ENCODE measurements around the gene ATP6V0A1.

DNA sequence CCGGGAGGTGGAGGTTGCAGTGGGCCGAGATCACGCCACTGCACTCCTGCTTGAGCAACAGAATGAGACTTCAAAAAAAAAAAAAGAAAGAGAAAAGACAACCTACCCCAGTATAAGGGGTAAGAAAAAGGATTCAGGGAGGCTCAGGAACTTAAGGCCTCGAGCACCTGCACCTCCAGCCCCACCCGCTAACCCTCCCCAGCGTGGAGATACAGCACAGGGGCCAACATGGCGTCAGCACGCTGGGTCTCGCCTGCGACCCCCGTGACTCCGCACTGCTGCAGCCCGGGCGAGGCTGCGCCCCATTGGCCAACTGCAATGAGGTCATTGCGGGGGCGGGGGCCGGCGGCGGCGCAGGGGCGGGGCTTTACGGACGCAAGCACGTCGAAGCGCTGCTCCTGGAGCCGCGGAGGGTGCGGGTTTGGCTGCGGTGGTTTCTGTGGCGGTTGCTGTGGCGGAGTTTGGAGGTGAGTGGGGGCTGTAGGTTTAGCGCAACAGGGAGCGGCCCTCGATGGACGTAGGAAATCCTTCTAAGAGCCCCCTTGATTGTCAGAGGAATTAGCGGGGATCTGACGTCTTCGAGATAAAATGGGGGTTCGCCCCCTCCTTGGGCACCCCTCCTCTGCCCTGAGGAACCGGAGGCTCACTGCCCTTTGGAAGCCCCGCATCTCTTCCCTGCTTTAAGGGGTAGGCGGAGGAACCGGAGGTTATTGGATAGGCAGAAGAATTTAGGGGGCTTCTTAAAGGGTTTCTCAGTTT is at the start of gene ATP6V0A1:
- TF ChIP-seq, protein P1, sequence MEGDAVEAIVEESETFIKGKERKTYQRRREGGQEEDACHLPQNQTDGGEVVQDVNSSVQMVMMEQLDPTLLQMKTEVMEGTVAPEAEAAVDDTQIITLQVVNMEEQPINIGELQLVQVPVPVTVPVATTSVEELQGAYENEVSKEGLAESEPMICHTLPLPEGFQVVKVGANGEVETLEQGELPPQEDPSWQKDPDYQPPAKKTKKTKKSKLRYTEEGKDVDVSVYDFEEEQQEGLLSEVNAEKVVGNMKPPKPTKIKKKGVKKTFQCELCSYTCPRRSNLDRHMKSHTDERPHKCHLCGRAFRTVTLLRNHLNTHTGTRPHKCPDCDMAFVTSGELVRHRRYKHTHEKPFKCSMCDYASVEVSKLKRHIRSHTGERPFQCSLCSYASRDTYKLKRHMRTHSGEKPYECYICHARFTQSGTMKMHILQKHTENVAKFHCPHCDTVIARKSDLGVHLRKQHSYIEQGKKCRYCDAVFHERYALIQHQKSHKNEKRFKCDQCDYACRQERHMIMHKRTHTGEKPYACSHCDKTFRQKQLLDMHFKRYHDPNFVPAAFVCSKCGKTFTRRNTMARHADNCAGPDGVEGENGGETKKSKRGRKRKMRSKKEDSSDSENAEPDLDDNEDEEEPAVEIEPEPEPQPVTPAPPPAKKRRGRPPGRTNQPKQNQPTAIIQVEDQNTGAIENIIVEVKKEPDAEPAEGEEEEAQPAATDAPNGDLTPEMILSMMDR (IDR thresholded peaks at IDR 0.05) = no peak
- no peak for TF ChIP-seq ESRRA (CRISPR knock-in tag; IDR thresholded peaks at IDR 0.05; ENCODE audit: borderline replicate concordance)
- TF ChIP-seq, protein P2, sequence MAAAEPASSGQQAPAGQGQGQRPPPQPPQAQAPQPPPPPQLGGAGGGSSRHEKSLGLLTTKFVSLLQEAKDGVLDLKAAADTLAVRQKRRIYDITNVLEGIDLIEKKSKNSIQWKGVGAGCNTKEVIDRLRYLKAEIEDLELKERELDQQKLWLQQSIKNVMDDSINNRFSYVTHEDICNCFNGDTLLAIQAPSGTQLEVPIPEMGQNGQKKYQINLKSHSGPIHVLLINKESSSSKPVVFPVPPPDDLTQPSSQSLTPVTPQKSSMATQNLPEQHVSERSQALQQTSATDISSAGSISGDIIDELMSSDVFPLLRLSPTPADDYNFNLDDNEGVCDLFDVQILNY (CRISPR knock-in tag; IDR thresholded peaks at IDR 0.05) = no peak
- TF ChIP-seq, protein P3, sequence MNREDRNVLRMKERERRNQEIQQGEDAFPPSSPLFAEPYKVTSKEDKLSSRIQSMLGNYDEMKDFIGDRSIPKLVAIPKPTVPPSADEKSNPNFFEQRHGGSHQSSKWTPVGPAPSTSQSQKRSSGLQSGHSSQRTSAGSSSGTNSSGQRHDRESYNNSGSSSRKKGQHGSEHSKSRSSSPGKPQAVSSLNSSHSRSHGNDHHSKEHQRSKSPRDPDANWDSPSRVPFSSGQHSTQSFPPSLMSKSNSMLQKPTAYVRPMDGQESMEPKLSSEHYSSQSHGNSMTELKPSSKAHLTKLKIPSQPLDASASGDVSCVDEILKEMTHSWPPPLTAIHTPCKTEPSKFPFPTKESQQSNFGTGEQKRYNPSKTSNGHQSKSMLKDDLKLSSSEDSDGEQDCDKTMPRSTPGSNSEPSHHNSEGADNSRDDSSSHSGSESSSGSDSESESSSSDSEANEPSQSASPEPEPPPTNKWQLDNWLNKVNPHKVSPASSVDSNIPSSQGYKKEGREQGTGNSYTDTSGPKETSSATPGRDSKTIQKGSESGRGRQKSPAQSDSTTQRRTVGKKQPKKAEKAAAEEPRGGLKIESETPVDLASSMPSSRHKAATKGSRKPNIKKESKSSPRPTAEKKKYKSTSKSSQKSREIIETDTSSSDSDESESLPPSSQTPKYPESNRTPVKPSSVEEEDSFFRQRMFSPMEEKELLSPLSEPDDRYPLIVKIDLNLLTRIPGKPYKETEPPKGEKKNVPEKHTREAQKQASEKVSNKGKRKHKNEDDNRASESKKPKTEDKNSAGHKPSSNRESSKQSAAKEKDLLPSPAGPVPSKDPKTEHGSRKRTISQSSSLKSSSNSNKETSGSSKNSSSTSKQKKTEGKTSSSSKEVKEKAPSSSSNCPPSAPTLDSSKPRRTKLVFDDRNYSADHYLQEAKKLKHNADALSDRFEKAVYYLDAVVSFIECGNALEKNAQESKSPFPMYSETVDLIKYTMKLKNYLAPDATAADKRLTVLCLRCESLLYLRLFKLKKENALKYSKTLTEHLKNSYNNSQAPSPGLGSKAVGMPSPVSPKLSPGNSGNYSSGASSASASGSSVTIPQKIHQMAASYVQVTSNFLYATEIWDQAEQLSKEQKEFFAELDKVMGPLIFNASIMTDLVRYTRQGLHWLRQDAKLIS (CRISPR knock-in tag; IDR thresholded peaks at IDR 0.05; ENCODE audit: borderline replicate concordance) = no peak
- TF ChIP-seq, protein P4, sequence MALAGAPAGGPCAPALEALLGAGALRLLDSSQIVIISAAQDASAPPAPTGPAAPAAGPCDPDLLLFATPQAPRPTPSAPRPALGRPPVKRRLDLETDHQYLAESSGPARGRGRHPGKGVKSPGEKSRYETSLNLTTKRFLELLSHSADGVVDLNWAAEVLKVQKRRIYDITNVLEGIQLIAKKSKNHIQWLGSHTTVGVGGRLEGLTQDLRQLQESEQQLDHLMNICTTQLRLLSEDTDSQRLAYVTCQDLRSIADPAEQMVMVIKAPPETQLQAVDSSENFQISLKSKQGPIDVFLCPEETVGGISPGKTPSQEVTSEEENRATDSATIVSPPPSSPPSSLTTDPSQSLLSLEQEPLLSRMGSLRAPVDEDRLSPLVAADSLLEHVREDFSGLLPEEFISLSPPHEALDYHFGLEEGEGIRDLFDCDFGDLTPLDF (CRISPR knock-in tag; IDR thresholded peaks at IDR 0.05) = no peak
